Large intestine (tissue), 3 donors: Measurements from ENCODE around the gene EIF4B. TPM values are rescaled to one million over a fixed set of nuclear protein-coding genes. Genes with fewer than 3 reads are reported as not detected.

Experiments
- DNase-seq, 2 donors: peaks; one replicate each; pipeline versions ENCODE4 v3.0.0 to v3.0.0-alpha.2; 2013
- H3K27ac ChIP-seq: one replicate; pipeline ENCODE4 v1.5.1; 2013; ENCODE audit warnings: low read length
- H3K27me3 ChIP-seq: 2 replicates; pipeline ENCODE4 v1.6.1; 2013; ENCODE audit warnings: low read length; ENCODE audit not compliant: control insufficient read depth, insufficient read depth
- H3K36me3 ChIP-seq: 2 replicates; pipeline ENCODE4 v1.6.1; 2013; ENCODE audit warnings: low read length; ENCODE audit not compliant: control insufficient read depth, insufficient read depth
- H3K4me1 ChIP-seq: one replicate; pipeline ENCODE4 v1.6.1; 2013; ENCODE audit warnings: low read length; ENCODE audit not compliant: control insufficient read depth, insufficient read depth
- H3K4me3 ChIP-seq: one replicate; pipeline ENCODE4 v1.5.1; 2013; ENCODE audit warnings: low read length
- H3K9me3 ChIP-seq: one replicate; pipeline ENCODE4 v1.6.1; 2013; ENCODE audit warnings: mild to moderate bottlenecking, low read depth, low read length, moderate library complexity; ENCODE audit not compliant: control insufficient read depth
- WGBS: methylation state at CpG from one replicate; pipeline ENCODE4 v1.1.5; 2013; ENCODE audit warnings: low lambda C conversion rate; ENCODE audit not compliant: insufficient coverage; 5-methylcytosine and 5-hydroxymethylcytosine counted together
- polyA plus RNA-seq: library from polyadenylated mRNA; unstranded; fragments of 120-200 nt; gene quantifications from one replicate; pipeline ENCODE4 v1.2.1, GENCODE V29; 2013

Gene EIF4B
- polyA plus RNA-seq, 1 donor, result 418 TPM

- Histone ChIP-seq H3K4me3 (no peak overlapping the region), H3K36me3 (no peaks in the 10 kb centered on the region), H3K27me3 (no peaks in the 10 kb centered on the region), H3K4me1 (no peaks in the 10 kb centered on the region), H3K27ac (no peak overlapping the region), H3K9me3 (no peaks in the 10 kb centered on the region)
- WGBS, result 92% methylated on average over 1 of the region's 2 CpGs
- DNase-seq, result no peak
Measured at GRCh38 chr12:53082637-53083175, 76.5 kb downstream of the EIF4B start.

- Histone ChIP-seq H3K36me3 (no peaks in the 10 kb centered on the region), H3K9me3 (no peaks in the 10 kb centered on the region), H3K27me3 (no peaks in the 10 kb centered on the region), H3K27ac (no peak overlapping the region), H3K4me3 (no peak overlapping the region), H3K4me1 (no peaks in the 10 kb centered on the region)
- WGBS, result no CpG with 5 or more reads among the region's 3 CpGs
- no peak for DNase-seq
Measured at GRCh38 chr12:53086361-53086760, 80.1 kb downstream of the EIF4B start.

- Histone ChIP-seq H3K36me3 (no peaks in the 10 kb centered on the region), H3K27me3 (no peaks in the 10 kb centered on the region), H3K9me3 (no peaks in the 10 kb centered on the region), H3K4me1 (peaks cover 2% of the 10 kb centered on the region), H3K4me3 (no peak overlapping the region), H3K27ac (no peak overlapping the region)
- no peak for DNase-seq
- WGBS, result no CpG with 5 or more reads among the region's 6 CpGs
Measured at GRCh38 chr12:53090105-53090504, 83.8 kb downstream of the EIF4B start.

GRCh38 chr12:53090554-53090953 lies 84.3 kb downstream of the EIF4B start:
- H3K27me3 ChIP-seq, result no peaks in the 10 kb centered on the region
- peaks cover 2% of the 10 kb centered on the region for H3K4me1 ChIP-seq
- no CpG with 5 or more reads among the region's 2 CpGs for WGBS
- no peaks in the 10 kb centered on the region for H3K9me3 ChIP-seq
- no peak overlapping the region for H3K4me3 ChIP-seq
- H3K27ac ChIP-seq, result no peak overlapping the region
- no peaks in the 10 kb centered on the region for H3K36me3 ChIP-seq
- DNase-seq, result no peak

- Histone ChIP-seq H3K4me1 (peaks cover 12% of the 10 kb centered on the region), H3K4me3 (no peak overlapping the region), H3K27ac (no peak overlapping the region), H3K9me3 (no peaks in the 10 kb centered on the region), H3K27me3 (peaks cover 5% of the 10 kb centered on the region), H3K36me3 (no peaks in the 10 kb centered on the region)
- WGBS, result no CpG with 5 or more reads among the region's 6 CpGs
- DNase-seq, result no peak
Measured at GRCh38 chr12:53091756-53092155, 85.5 kb downstream of the EIF4B start.

Other genes starting within 250 kb of the EIF4B start
- not detected for gene KRT76, start 229.1 kb upstream of the EIF4B start, polyA plus RNA-seq
- not detected for gene KRT3, start 210.3 kb upstream of the EIF4B start, polyA plus RNA-seq
- gene KRT4, start 192.3 kb upstream of the EIF4B start, polyA plus RNA-seq, result not detected
- not detected for gene KRT79, start 172.1 kb upstream of the EIF4B start, polyA plus RNA-seq
- not detected for gene KRT78, start 157.5 kb upstream of the EIF4B start, polyA plus RNA-seq
- gene KRT8, start 101.4 kb upstream of the EIF4B start, polyA plus RNA-seq, result 1,338 TPM
- 903 TPM for gene KRT18, start 57.3 kb upstream of the EIF4B start, polyA plus RNA-seq
- 43.5 TPM for gene TNS2, start 43.6 kb downstream of the EIF4B start, polyA plus RNA-seq
- gene SPRYD3, start 72.9 kb downstream of the EIF4B start, polyA plus RNA-seq, result 25.0 TPM
- 19.7 TPM for gene IGFBP6, start 91.2 kb downstream of the EIF4B start, polyA plus RNA-seq
- 126 TPM for gene SOAT2, start 97.0 kb downstream of the EIF4B start, polyA plus RNA-seq
- gene ZNF740, start 174.3 kb downstream of the EIF4B start, polyA plus RNA-seq, result 23.7 TPM
- 60.0 TPM for gene CSAD, start 174.5 kb downstream of the EIF4B start, polyA plus RNA-seq
- 9.5 TPM for gene ITGB7, start 200.8 kb downstream of the EIF4B start, polyA plus RNA-seq
- gene RARG, start 225.8 kb downstream of the EIF4B start, polyA plus RNA-seq, result 11.6 TPM